Endothelial cell of hepatic sinusoid (primary cell): ENCODE data around the gene CDC42EP3.

Experiments
- in situ Hi-C: cut with HindIII; loops from 2 replicates; pipeline ENCODE4 v1.10.0; 2017; ENCODE audit warnings: low sequenced_read_pairs

Gene CDC42EP3

GRCh38 chr2:37683921-37684780 lies 12.7 kb upstream of the CDC42EP3 start:
- in situ Hi-C loops, result no loop called here

DNA sequence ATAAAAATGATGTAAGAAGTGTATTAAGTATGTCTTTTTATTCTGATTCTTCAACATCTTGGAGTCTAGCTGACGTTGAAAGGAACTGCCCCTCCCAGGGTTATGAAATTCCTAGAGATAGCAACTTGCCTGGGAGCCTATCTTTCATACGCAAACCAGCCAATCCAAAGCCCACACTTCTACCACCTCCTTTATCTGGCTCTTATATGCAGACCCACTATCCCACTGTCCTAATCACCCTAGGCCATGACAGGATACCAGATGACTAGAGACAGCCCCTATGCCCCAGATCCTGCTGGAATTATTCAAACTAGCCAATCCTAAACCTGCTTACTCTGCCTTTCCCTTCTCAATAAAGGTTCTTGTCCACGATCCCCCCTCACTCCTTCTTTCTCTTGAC lies 11.8 kb upstream of the CDC42EP3 start:
- in situ Hi-C loops, result no loop called here

- in situ Hi-C loops, result no loop called here
Measured at GRCh38 chr2:37682473-37682872, 11.0 kb upstream of the CDC42EP3 start.

- in situ Hi-C loops, result no loop called here
Measured at GRCh38 chr2:37681587-37681986, 10.1 kb upstream of the CDC42EP3 start.

DNA sequence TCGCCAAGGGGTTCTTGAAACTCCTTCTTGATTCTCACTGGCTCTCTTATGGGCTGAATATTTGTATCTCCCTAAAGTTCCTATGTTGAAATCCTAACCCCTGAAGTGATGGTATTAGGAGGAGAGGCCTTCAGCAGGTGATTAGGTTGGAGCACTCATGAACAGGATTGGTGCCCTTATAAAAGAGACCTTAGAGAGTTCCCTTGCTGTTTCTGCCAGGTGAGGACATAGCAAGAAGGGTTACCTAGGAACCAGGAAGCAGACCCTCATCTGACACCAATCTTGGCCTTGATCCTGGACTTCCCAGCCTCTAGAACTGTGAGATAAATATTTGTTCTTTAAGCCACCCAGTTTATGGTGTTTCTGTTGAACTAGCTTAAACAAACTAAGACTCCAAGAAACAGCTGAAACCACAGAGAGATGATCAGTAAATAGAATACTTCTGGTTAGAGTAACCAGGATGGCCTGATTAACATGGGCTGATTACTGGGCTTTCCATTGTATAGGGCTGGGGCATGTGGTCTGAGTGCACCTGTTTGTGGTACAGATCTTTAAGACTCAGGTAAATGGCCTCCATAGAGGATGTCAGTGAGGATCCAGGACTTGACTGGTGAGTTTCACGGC lies 7.7 kb upstream of the CDC42EP3 start:
- in situ Hi-C loops, result loop anchor here (10.0 kb wide), 1 partner anchor 126 kb away; no protein-coding TSS in a partner anchor

- in situ Hi-C loops, result loop anchor here (10.0 kb wide), 1 partner anchor 129 kb away; no protein-coding TSS in a partner anchor
Measured at GRCh38 chr2:37676274-37676673, 4.8 kb upstream of the CDC42EP3 start.

DNA sequence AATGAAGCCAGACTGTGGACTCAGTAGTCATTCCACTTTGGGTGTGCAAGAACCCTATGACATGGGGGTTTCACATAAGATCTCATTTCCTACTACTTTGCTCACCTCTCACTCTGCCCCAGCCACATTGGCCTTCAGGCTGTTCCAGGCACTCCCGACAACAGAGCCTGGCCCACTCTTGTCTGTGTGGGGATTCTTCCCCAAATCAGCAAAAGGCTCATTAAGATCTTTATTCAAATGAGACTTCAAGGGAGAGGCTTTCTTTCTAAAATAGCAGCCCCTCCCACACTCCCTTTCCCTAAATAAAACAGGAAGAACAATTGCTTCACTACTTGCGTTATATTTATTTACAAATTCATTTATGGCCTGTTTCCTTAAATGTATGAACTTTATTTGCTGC lies 3.5 kb upstream of the CDC42EP3 start:
- in situ Hi-C loops, result loop anchor here (10.0 kb wide), 1 partner anchor 130 kb away; no protein-coding TSS in a partner anchor

GRCh38 chr2:37672870-37673184 lies 1.4 kb upstream of the CDC42EP3 start:
- in situ Hi-C loops, result loop anchor here (10.0 kb wide), 1 partner anchor 132 kb away; no protein-coding TSS in a partner anchor

- in situ Hi-C loops, result loop anchor here (10.0 kb wide), 1 partner anchor 133 kb away; no protein-coding TSS in a partner anchor
Measured at GRCh38 chr2:37672104-37672869, 845 bp upstream of the CDC42EP3 start.

- in situ Hi-C loops, result loop anchor here (10.0 kb wide), 1 partner anchor 133 kb away; no protein-coding TSS in a partner anchor
Measured at GRCh38 chr2:37671816-37672103, 318 bp upstream of the CDC42EP3 start.

DNA sequence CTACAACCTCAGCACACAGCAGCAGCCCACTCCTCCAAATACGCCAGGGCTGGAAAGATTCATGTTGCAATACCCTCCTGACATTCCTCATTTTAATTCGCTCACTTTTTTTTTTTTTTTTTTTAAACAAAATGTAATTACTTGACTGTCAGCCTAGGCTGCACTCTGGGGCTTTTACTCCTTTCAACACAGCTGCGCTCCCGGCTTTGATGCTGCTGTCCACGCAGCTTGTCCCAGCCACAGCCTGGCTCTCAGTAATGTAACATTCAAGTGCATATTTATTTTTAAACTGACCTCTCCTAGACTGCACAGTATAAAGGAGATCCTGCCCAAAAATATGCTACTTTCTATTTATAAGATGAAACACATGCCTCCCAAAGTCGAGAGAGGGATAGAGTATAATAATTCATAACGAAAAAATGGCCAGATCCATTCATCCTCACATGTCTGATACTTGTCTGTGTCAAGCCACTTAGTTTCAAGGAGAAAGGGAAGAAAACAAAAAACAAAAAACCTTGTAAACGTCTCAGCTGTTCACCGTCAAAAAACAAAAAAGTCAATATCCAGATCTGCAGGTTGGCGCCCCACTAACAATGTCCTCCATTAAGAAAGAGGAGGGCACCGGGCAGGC lies 949 bp downstream of the CDC42EP3 start:
- in situ Hi-C loops, result loop anchor here (10.0 kb wide), 1 partner anchor 134 kb away; no protein-coding TSS in a partner anchor

DNA sequence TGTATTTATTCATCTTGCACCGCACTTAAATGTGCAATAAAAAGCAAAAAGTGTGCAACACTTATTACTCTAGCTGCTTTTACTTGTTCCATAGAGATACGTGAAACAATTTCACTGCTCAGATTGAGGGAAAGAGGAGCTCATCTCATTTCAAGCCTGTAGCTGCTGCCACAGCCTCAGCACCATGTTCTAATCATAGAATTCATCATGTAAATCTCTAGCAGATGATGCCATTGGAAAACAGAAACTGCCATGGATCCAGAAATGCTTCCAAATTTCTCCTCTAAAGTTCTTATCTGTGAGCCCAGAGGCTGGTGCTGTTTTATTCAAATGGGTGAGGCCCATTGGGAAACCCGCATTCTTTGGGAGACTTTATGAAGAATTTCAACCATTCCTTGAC lies 2.0 kb downstream of the CDC42EP3 start:
- in situ Hi-C loops, result no loop called here

DNA sequence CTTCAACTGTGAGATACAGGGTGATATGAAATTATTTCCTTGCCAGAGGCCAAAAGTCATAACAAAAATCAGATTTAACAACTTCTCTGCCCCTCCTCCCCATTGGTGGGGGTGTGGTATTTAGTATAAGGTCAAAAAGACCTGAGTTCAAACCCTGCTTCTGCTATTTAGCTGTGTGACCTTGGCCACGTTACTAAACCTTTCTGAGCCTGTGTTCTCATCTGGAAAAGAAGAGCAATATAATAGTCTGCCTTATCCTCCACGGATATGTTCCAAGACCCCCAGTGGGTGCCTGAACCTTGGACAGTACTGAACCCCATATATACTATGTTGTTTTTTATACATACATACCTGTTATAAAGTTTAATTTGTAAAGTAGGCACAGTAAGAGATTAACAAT lies 3.7 kb downstream of the CDC42EP3 start:
- in situ Hi-C loops, result no loop called here

DNA sequence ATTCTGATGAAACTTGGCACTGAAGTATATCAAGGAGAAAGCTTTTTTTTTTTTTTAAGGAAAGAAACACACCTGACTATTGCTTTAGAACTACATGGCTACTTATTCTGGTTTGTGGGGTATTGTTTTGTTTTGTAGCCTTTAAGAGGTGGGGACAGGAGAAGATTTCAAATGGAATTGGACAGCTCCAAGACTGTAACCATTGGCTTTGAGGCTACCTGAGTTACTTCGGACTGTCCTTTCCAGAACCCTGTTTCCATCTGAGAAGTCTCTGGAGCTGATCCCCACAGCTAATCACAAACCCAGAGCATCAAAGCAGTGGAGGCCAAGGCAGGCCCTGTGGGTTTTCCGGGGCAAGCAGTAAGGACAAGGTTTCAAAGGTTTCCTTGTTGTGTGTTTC lies 4.7 kb downstream of the CDC42EP3 start:
- in situ Hi-C loops, result no loop called here

- in situ Hi-C loops, result no loop called here
Measured at GRCh38 chr2:37665604-37666362, 5.7 kb downstream of the CDC42EP3 start.

GRCh38 chr2:37665043-37665442 lies 6.4 kb downstream of the CDC42EP3 start:
- in situ Hi-C loops, result no loop called here

GRCh38 chr2:37664231-37664643 lies 7.2 kb downstream of the CDC42EP3 start:
- in situ Hi-C loops, result no loop called here

GRCh38 chr2:37663390-37663789 lies 8.1 kb downstream of the CDC42EP3 start:
- in situ Hi-C loops, result no loop called here

- in situ Hi-C loops, result no loop called here
Measured at GRCh38 chr2:37659723-37660122, 11.7 kb downstream of the CDC42EP3 start.

- in situ Hi-C loops, result no loop called here
Measured at GRCh38 chr2:37658682-37659081, 12.8 kb downstream of the CDC42EP3 start.
